ENCODE results near the gene AWAT2. TPM values are rescaled to one million over a fixed set of nuclear protein-coding genes. Genes with fewer than 3 reads are reported as not detected.

AWAT2 gene
- total RNA-seq, 1 donor from 2014 or later, result not detected

DNA sequence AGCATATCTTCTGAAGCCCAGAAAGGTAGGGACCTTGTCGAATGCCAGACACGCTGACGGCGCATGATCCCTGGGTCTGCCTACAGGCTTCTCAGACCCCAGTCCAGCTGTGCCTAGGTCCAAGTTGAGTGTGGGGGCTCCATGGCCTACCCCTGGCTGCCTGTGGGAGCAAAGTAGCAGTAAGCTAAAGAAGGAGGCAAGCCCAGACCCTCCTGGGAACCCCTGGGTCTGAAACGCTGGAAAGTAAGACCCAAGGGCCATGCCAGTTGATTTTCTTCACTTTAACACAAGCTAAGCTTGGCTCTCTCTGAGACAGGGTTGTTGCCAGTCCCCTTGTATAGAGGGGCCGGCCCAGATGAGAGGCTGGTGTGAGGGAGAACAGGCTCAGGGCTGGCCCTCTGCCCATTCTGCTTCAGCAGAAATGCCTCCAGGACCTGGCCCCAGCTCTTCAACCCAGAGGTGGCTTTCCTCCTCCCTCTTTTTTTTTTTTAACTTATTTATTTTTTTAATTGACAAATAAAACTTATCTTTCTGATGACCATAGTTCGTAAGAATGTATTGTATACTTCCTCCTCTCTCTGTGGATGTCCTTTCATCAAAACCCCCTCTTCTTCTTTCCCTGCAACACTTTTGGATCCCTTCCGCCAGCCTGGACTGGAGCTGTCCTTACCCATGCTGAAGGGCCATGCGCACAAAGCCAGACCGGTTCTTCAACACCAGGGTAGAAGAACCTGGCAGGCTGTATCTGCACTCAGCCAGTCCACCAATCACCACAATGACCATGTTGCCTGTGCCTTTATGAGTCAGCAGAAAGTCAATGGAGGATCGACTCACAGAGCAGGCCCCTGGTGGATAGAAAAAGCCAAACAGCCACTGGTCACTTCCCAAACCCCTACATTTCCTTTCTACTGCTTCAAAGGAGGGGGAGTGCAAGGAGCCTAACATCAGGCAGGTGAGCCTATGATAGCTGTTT is 7.1 kb downstream of the AWAT2 start:
- no peak for DNase-seq (ENCODE audit: low read depth)
- TF ChIP-seq CTCF (conservative IDR thresholded peaks at IDR 0.05; ENCODE audit: low read depth, low read length), result no peak
- no peak overlapping the region for H3K4me3 ChIP-seq (ENCODE audit: low read depth, low read length)

- no peak overlapping the region for H3K4me3 ChIP-seq (ENCODE audit: low read depth, low read length)
- DNase-seq (ENCODE audit: low read depth), result no peak
- TF ChIP-seq CTCF (conservative IDR thresholded peaks at IDR 0.05; ENCODE audit: low read depth, low read length), result no peak
Observed at GRCh38 chrX:70041993-70042392, 7.7 kb downstream of the AWAT2 start.

- TF ChIP-seq CTCF (conservative IDR thresholded peaks at IDR 0.05; ENCODE audit: low read depth, low read length), result no peak
- DNase-seq (ENCODE audit: low read depth), result no peak
- no peak overlapping the region for H3K4me3 ChIP-seq (ENCODE audit: low read depth, low read length)
Observed at GRCh38 chrX:70039758-70040157, 10.0 kb downstream of the AWAT2 start.

DNA sequence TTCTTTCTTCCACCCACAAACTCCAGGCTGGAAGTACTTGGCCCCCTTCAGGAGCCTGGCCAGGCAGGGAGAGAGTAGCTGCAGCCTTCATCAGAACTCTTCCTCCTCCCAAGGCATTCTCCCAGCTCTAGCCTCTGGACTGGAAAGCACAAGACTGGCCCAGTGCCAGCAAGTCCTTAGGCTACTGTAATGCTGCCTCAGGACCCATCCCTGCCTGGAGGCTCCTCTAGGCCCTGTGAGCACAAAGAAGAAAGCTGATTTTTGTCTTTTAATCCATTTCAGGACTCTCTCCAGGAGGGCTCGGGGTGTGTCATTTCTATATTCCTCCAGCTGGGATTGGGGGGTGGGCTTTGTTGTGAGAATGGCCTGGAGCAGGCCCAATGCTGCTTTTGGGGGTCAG is 10.8 kb downstream of the AWAT2 start:
- no peak for TF ChIP-seq CTCF (conservative IDR thresholded peaks at IDR 0.05; ENCODE audit: low read depth, low read length)
- no peak overlapping the region for H3K4me3 ChIP-seq (ENCODE audit: low read depth, low read length)
- no peak for DNase-seq (ENCODE audit: low read depth)

DNA sequence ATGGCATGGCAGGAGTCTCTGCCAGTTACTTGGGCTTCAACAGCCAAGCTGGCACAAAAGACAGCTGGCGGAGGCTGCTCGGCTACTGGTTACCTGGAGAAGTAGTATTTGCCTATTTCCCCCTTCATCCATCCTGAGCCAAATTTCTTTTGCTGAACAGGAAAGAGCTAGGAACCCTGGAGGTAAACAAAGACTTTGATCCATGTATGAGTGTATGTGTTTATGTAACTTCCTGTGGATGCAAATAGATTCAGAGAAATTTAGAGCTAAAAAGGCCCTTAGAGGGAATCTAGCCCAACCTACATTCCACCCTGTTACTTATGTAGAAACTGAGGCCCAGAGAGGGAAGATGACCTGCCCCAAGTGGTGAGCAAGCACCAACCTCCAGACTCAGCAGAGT is 11.2 kb downstream of the AWAT2 start:
- DNase-seq (ENCODE audit: low read depth), result no peak
- H3K4me3 ChIP-seq (ENCODE audit: low read depth, low read length), result no peak overlapping the region
- TF ChIP-seq CTCF (conservative IDR thresholded peaks at IDR 0.05; ENCODE audit: low read depth, low read length), result no peak

GRCh38 chrX:70034646-70035045 is 15.1 kb downstream of the AWAT2 start:
- DNase-seq (ENCODE audit: low read depth), result no peak
- no peak for TF ChIP-seq CTCF (conservative IDR thresholded peaks at IDR 0.05; ENCODE audit: low read depth, low read length)
- H3K4me3 ChIP-seq (ENCODE audit: low read depth, low read length), result no peak overlapping the region
